Globus pallidus (tissue), 1 donor: ENCODE data around the gene EFCAB5.
"Not testable (repeated sequence)": the region's sequence is repeated elsewhere in the genome, so short reads cannot be mapped to it uniquely, and the experiment has no call there.

Experiments
- DNase-seq: peaks from one replicate; pipeline ENCODE4 v3.0.0-alpha.2; 2015; ENCODE audit warnings: low spot score

EFCAB5 gene

GRCh38 chr17:29941334-29941733 is at the start of gene EFCAB5:
Gene EFCAB5 (plus strand): TSS chr17:29941634. CDS start chr17:29941797, 163 bp downstream.
- no peak for DNase-seq

GRCh38 chr17:29892201-29892600 is 49.2 kb upstream of the EFCAB5 start:
- no peak for DNase-seq

GRCh38 chr17:29897136-29897535 is 44.3 kb upstream of the EFCAB5 start:
- DNase-seq: not testable (repeated sequence)

GRCh38 chr17:29903471-29903870 is 38.0 kb upstream of the EFCAB5 start:
- DNase-seq: no peak

- no peak for DNase-seq
Observed at GRCh38 chr17:29905086-29905878, 36.2 kb upstream of the EFCAB5 start.

GRCh38 chr17:29905879-29906167 is 35.6 kb upstream of the EFCAB5 start:
- no peak for DNase-seq

GRCh38 chr17:29906969-29907368 is 34.5 kb upstream of the EFCAB5 start:
- DNase-seq: no peak

DNA sequence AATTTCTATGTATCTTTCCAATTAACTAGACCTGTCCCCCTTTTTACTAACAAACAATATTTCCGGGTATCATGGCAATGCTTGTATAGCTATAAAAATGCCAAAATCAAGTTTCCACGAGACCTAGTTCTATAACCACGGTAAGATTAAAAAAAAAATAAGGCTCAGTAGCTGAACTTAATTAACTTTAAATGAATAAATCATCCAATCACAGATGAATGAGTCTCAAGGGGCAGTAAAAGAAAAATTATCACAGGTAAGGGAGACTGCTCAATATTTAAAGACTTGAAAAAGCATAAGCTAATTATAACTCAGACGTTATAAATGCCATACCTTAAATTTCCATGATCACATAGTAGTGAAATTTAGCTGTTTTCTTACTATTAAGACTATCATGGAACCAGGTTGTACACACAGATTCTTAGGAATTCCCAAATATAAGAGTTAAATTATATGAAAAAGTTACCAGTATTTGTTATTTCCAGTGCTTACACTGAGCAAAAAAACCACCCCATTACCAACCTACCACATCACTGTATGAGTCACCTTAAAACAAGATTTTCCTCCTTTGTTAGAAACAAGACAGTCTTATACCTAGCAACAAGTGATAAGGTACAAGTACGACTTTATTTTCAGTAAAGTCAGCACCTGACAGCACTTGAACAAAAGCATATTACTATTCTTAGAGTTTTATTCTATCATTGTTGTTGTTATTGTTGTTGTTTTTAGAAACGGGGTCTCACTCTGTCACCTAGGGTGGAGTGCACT is 32.0 kb upstream of the EFCAB5 start:
- DNase-seq: no peak

- DNase-seq: no peak
Observed at GRCh38 chr17:29911641-29912177, 29.7 kb upstream of the EFCAB5 start.

DNA sequence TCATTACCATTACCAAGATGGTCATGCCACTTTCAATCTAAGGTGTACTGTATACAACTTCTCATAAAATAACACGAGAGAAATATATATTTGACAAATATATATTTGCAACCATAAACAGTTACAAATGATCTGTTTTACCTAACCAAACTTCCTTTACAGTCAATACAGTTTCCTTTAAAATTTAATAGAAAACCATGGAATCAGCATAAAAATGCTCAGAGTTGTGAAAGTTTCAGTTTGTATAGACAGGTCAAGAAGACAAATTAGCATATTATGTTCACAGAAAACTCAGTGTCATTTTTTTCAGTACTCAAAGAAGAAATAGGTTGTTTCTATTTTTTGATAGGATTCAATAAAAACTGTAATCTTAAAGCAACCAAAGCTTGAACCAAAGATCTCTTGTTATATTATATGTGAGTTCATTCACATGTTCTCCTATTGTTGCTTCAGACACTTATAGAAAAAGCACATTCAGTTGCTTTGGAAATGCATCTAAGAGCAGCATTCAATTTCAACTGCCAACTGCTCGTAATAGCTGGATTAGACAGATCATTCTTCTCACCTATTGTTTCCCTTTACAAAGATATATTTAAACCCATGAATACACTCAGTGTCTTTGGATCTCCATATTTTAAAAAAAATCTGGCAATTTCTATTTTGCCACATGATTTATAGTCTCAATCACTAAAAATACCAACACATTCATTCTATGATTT is 26.5 kb upstream of the EFCAB5 start:
- peak; percentile 41 for DNase-seq

GRCh38 chr17:29918016-29918415 is 23.4 kb upstream of the EFCAB5 start:
- no peak for DNase-seq

GRCh38 chr17:29918922-29919856 is 22.2 kb upstream of the EFCAB5 start:
- DNase-seq: no peak

DNA sequence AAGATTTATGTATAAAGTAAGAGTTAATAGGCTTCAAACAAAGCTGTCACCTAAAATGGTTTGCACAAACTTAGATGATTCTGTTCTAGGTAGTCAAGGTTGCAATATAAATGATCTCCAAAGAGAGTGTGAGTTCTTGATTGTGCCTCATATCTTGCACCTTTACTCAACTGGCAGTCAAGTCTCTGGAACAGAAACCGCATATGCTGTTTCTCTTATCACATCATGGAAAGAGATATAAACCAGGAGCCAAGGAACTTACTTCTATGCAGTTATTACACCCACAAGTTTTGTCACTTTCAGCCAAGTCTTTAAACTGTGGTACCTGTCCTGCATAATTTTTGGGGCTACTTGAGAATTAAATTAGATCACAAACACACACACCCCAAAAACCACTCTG is 16.6 kb upstream of the EFCAB5 start:
- DNase-seq: no peak

- no peak for DNase-seq
Observed at GRCh38 chr17:29927546-29927945, 13.9 kb upstream of the EFCAB5 start.

- DNase-seq: peak; percentile 47
Observed at GRCh38 chr17:29929006-29929532, 12.4 kb upstream of the EFCAB5 start.

DNA sequence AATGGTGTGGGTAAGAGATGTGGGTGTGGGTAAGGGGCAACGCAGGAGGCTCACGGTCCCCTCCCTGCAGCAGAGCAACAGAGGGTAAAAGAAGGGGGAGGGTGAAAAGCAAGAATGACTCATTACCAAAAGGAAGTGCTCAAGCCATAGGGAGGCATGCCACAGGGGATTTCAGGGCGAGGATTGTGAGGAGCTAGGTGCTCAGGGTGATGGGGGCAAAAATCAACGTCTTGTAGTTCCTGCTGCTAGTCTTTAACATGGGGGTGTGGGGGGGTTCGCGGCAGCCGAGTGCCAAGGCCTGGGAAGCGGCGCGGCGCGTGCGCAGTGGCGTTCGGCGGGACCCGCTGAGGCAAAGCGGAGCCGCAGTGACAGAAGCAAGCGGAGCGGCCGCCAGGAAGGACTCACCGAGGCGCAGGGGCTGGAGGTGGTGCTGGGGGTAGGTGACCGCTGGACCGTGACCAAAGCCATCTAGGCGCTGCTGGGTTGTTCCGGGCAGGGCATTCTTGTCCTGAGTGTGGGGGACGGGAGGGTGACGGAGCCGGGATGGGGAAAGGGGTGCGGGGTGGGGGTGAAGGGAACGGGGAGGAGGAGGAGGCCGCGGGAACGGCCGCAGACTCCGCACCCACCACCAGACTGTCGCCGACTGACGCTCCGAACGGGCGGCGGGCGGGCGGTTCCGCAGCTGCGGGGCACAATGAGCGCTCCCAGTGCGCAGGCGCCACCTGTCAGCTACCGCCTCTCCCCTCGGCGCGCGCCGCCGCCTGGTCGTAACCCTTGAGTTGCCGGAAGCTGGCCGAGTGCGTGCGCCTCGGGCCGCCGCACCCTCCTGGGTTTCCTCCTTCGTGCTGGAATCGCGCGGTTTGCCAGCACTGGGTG is 11.7 kb upstream of the EFCAB5 start, which contains the start of gene SSH2:
Gene SSH2, minus strand, starts transcription at position 696 of the 876 bp plus-strand sequence. Its CDS starts 228 bp downstream, at position 468.
- DNase-seq: peak; percentile 85

- DNase-seq: peak; percentile 63
Observed at GRCh38 chr17:29930409-29931010, 10.9 kb upstream of the EFCAB5 start.

DNA sequence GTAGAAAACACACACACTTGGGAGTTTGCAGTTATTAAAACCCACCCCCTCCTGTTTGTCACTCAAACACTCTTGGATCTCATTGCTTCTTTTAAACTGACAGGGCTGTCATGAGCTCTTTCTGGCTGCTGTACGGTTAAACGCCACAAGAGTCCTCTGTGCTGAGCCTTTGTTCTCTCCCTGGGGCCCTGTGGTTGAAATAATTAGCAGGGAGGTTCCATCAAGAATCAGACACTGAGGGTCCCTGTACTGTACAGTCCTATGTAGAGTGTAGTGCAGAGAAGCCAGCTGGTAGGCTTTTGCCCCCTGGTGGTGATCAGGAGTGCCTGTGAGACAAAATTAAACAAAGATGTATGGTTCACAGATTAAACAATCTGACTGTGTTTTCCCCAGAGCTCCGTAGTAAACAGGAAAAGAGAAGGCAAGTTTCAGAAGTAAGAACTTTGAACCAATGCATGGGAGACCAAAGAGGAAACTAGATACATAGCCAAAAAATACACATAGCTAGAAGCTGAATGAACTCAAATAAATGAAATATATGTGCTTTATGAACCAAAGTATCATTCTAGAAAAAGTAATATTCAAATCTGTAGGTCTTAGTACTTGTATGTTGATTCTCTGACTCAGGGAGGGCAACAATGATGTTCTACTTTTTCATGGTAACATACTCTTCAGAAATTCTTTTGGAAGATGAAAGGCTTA is 10.1 kb upstream of the EFCAB5 start:
- peak; percentile 97 for DNase-seq

- DNase-seq: peak; percentile 59
Observed at GRCh38 chr17:29933379-29933778, 8.1 kb upstream of the EFCAB5 start.
